Endothelial cell of umbilical vein (primary cell): Measurements from ENCODE around the gene DRP2.

Experiments used
- EZH2 ChIP-seq: IDR thresholded peaks from 2 replicates; pipeline ENCODE4 v1.6.1; 2012; ENCODE audit warnings: borderline replicate concordance, low read depth, mild to moderate bottlenecking, moderate library complexity, low read length, inconsistent platforms; ENCODE audit not compliant: severe bottlenecking
- FOS ChIP-seq: IDR thresholded peaks from 2 replicates; pipeline ENCODE4 v1.6.1; 2011; ENCODE audit warnings: mild to moderate bottlenecking, low read length, moderate library complexity, borderline replicate concordance; ENCODE audit not compliant: insufficient read depth
- JUN ChIP-seq: IDR thresholded peaks from 2 replicates; pipeline ENCODE4 v1.6.1; 2011; ENCODE audit warnings: borderline replicate concordance, low read depth; ENCODE audit not compliant: insufficient read length, insufficient read depth
- MAX ChIP-seq: IDR thresholded peaks from 2 replicates; pipeline ENCODE4 v1.6.1; 2011; ENCODE audit not compliant: insufficient read depth, insufficient read length
- MYC ChIP-seq: IDR thresholded peaks from one replicate; pipeline ENCODE4 v1.6.1; 2011; ENCODE audit warnings: mild to moderate bottlenecking, low read depth, low read length
- POLR2A ChIP-seq: IDR thresholded peaks from 2 replicates; pipeline ENCODE4 v1.6.1; 2012; ENCODE audit warnings: low read depth, mild to moderate bottlenecking, control low read depth, low read length
- POLR2AphosphoS5 ChIP-seq: IDR thresholded peaks from 2 replicates; pipeline ENCODE4 v1.6.1; 2012; ENCODE audit warnings: low read depth, mild to moderate bottlenecking, control low read depth, low read length, moderate library complexity; ENCODE audit not compliant: insufficient read depth
- TF ChIP-seq, protein P1 (sequence below), 2 donors: IDR thresholded peaks; 1 replicate in 1 of 2; 2 replicates in 1 of 2; pipeline ENCODE4 v1.5.1; 2011; ENCODE audit warnings: low read length in 2 of 2, mild to moderate bottlenecking in 2 of 2, moderate library complexity in 2 of 2, control low read depth in 1 of 2, inconsistent platforms in 1 of 2, low read depth in 1 of 2; ENCODE audit not compliant: insufficient read depth in 1 of 2; ENCODE audit errors: extremely low read depth in 1 of 2

- TF ChIP-seq MYC (no peak), EZH2 (no peak), POLR2A (no peak), POLR2AphosphoS5 (no peak), MAX (no peak), FOS (no peak), JUN (no peak)
- TF ChIP-seq, protein P1, sequence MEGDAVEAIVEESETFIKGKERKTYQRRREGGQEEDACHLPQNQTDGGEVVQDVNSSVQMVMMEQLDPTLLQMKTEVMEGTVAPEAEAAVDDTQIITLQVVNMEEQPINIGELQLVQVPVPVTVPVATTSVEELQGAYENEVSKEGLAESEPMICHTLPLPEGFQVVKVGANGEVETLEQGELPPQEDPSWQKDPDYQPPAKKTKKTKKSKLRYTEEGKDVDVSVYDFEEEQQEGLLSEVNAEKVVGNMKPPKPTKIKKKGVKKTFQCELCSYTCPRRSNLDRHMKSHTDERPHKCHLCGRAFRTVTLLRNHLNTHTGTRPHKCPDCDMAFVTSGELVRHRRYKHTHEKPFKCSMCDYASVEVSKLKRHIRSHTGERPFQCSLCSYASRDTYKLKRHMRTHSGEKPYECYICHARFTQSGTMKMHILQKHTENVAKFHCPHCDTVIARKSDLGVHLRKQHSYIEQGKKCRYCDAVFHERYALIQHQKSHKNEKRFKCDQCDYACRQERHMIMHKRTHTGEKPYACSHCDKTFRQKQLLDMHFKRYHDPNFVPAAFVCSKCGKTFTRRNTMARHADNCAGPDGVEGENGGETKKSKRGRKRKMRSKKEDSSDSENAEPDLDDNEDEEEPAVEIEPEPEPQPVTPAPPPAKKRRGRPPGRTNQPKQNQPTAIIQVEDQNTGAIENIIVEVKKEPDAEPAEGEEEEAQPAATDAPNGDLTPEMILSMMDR (IDR thresholded peaks at IDR 0.05; ENCODE audit: extremely low read depth in 1 of 2, insufficient read depth in 1 of 2, low read depth in 1 of 2, low read length in 2 of 2): no peak
Measured at GRCh38 chrX:101220662-101221260, 1.2 kb downstream of the DRP2 start.
